NCI-H1436 treated with DMSO at 0.1 percent for 48 hours (cell line): ENCODE measurements around the gene CPM.
"Not testable (repeated sequence)": the region's sequence is repeated elsewhere in the genome, so short reads cannot be mapped to it uniquely, and the experiment has no call there.

Experiments used
- DNase-seq: peaks from one replicate; lab custom pipeline; 2025; lab: John Stamatoyannopoulos, UW

The CPM gene

DNA sequence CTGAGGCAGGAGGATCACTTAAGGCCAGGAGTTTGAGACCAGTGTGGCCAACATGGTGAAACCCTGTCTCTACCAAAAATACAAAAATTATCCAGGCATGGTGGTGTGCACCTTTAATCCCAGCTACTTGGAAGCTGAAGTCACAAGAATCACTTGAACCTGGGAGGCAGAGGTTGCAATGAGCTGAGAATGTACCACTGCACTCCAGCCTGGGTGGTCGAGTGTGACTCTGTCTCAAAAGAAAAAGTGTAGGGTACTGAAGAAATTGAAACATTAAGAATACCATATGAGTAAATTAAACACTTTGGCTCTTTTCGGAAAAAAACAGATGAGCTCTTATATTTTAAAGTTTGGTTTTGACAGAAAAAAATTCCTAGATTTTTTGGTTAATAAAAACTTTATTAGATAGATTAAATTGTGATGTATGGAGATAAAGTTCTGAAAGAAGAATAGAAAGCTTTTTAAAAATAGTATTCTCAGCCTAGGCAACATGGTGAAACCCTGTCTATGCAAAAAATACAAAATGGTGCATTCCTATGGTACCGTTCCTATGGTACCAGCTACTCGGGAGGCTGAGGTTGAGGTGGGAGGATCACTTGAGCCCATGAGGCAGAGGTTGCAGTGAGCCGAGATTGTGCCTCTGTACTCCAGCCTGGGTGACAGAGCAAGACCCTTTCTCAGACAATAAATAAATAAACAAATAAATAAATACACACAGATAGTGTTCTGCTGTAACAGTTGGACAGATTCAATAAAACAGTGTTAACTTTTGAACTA, 104.9 kb downstream of the CPM start:
- no peak for DNase-seq

- DNase-seq: no peak
Observed at GRCh38 chr12:68825569-68826217, 107.3 kb downstream of the CPM start.

GRCh38 chr12:68824597-68825250, 108.2 kb downstream of the CPM start:
- DNase-seq: no peak

GRCh38 chr12:68824131-68824530, 108.8 kb downstream of the CPM start:
- no peak for DNase-seq

DNA sequence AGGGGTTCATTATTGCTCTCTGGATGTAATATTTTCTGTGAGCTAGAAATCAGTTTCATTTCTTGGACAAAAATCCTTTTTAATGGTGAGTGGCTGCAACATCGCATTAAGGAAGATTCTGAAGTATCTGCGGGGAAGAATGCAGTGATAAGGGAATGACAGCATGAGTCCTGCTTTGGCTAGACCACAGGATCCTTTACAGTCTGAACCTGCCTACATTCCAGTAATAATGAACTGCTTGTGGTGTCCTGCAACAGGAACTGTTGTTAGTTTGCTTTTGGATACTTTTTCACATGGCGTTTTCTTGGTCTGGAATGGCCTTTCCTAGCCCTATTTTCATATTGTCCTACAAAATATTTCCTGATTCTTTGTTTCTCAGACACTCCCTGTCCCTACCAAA, 109.3 kb downstream of the CPM start:
- DNase-seq: no peak

GRCh38 chr12:68821357-68822188, 111.4 kb downstream of the CPM start:
- DNase-seq: no peak

DNA sequence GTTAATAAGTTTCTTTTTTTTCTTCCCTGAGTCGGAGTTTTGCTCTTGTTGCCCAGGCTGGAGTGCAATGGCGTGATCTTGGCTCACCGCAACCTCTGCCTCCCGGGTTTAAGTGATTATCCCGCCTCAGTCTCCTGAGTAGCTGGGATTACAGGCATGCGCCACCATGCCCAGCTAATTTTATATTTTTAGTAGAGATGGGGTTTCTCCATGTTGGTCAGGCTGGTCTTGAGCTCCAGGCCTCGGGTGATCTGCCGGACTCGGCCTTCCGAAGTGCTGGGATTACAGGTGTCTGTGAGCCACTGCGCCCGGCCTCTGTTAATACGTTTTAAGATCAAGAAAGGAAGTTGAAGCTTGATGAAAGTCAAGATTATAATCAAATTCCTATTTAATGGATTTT, 113.5 kb downstream of the CPM start:
- not testable (repeated sequence) for DNase-seq

DNA sequence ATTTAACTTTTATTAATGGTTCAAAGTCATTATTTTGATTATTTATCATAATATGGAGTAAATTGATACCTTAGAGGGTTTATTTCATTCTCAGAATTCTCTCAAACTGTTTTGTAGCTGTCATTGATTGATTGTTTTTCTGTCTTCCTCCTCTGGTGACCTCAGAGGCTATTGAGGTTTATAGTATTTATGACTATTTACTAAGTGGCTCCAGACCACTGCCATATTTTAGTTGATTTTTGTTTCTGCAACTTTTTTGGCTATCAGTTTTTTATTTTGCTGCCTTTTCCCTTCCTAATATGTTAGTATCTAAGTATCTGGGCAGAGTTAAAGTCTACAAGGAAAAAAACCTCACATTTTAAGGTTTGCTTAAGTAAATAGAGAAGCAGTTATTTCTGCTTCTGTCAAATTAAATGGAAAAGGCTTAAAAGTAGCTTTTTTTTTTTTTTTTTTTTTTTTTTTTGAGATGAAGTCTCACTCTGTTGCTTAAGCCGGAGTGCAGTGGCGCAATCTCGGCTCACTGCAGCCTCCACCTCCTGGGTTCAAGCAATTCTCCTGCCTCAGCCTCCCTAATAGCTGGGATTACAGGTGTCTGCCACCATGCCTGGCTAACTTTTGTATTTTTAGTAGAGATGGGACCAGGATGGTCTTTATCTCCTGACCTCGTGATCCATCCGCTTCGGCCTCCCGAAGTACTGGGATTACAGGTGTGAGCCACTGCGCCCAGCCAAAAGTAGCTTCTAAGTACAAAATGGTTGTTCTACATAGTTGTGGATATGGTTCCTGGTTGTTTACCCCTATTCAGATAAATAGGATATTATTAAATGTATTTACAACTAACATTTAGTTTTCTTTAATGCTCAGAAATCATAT, 116.8 kb downstream of the CPM start:
- DNase-seq: no peak

DNA sequence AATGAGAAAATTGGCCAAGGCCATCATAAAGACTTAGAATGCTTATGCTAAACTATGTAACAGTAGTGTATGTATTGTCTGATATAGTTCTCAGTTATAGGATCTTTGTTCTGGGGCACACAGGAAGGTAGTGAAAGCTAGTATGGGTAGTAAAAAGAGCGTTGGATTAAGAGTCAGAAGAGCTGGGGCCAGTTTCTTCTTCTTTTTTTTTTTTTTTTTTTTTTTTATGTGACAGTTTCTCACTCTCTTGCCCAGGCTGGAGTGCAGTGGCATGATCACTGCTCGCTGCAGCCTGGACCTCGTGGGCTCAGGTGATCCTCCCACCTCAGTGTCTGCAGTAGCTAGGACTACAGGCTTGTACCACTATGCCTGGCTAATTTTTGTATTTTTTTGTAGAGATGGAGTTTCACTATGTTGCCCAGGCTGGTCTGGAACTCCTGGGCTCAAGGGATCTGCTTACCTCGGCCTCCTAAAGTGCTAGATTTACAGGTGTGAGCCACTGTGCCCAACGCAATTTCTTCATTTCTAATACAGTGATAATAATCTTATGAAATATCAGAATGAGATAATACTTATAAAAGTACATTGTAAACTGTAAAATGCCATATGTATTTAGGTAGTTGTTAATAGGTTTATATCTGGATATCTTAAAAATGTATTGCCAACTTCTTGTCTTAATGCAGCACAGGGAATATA, 117.6 kb downstream of the CPM start:
- DNase-seq: no peak

DNA sequence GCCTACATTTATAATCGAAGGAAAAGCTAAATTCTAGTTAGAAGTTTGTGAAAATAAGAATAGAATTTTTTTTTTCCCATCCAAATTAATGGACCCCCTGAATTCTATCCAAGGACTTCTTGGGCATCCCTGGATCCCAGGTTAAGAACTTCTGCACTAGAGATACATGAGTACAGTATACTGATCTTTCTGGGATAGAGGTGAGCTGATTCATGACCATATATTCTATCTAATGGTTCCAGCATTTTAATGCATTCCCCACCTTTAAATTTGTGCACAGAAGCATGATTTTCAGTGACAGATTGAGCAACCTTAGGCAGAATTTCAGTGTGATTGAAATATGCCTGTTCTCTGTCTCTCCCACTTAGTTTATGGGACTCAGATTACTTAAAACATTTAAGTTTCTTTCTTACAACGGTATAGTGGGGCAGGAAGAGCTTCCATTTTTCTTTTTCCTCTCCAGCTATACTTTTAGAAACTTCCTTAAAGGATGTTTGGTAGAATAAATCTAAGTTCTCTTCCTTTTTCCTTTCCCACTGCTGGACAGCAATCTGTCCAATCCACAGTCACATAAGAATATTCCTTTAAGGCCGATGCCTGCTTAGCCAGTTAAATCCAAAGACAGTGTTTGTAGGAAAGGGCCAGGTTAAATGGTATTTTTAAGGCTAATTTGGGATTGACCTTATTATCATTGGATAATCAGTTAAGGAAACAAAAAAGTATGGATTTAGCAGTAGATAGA, 118.3 kb downstream of the CPM start:
- DNase-seq: no peak

- no peak for DNase-seq
Observed at GRCh38 chr12:68813242-68813593, 119.8 kb downstream of the CPM start.

GRCh38 chr12:68812553-68813241, 120.3 kb downstream of the CPM start:
- DNase-seq: no peak

GRCh38 chr12:68811573-68811972, 121.4 kb downstream of the CPM start:
- not testable (repeated sequence) for DNase-seq

DNA sequence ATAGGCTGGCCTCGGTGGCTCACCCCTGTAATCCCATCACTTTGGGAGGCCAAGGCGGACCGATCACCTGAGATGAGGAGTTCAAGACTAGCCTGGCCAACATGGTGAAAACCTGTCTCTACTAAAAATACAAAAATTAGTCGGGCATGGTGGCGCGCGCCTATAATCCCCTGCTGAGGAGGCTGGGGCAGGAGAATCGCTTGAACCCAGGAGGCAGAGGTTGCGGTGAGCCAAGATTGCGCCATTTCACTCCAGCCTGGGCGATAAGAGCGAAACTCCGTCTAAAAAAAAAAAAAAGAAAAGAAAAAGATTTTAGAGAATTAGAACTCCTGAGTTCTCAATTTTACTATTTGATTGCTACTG, 123.0 kb downstream of the CPM start:
- not testable (repeated sequence) for DNase-seq

DNA sequence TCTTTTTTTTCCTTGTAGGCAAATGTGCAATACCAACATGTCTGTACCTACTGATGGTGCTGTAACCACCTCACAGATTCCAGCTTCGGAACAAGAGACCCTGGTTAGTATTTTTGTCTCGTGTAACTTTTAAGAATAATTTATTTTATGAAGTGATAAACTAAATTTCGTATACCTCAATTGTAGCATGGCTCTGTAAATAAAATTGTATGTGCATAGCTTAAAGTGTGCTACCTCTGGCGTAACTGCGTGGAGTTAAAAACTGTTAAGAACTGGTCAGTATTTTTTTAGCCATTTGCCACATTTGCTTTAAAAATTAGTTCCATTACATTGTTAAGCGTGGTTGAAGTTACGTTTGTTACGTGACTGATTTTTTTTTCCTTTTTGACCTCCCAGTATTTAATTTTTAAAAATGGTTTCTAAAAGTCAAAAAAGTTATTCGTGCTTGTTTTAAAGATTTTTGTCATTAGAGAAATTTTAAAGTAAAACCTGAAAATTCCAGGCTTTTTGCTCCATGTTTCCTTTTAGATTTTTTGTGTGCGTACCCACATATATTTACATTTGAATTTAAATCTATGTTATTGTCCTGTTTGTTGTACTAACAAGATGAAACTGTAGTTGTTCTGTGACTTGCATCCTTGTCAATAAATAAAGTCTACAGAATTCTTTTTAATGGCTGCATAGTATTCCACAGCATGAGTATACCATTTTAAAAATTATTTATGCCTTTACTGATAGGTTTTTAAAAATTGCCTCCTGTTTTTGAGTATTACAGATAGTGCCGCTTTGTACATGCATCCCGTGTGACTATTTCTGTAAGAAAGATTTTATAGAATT, 123.6 kb downstream of the CPM start:
- no peak for DNase-seq

DNA sequence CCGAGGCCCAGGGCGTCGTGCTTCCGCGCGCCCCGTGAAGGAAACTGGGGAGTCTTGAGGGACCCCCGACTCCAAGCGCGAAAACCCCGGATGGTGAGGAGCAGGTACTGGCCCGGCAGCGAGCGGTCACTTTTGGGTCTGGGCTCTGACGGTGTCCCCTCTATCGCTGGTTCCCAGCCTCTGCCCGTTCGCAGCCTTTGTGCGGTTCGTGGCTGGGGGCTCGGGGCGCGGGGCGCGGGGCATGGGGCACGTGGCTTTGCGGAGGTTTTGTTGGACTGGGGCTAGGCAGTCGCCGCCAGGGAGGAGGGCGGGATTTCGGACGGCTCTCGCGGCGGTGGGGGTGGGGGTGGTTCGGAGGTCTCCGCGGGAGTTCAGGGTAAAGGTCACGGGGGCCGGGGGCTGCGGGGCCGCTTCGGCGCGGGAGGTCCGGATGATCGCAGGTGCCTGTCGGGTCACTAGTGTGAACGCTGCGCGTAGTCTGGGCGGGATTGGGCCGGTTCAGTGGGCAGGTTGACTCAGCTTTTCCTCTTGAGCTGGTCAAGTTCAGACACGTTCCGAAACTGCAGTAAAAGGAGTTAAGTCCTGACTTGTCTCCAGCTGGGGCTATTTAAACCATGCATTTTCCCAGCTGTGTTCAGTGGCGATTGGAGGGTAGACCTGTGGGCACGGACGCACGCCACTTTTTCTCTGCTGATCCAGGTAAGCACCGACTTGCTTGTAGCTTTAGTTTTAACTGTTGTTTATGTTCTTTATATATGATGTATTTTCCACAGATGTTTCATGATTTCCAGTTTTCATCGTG, 124.4 kb downstream of the CPM start:
- peak; percentile 61 for DNase-seq

GRCh38 chr12:68807576-68808387, 125.2 kb downstream of the CPM start, which contains the start of gene MDM2:
MDM2 (plus strand) TSS chr12:68808177; CDS start chr12:68808478, 301 bp downstream.
- DNase-seq: peak; percentile 74
